GM10266 (cell line): ENCODE measurements around the gene PEA15.

Source experiments
- DNase-seq: peaks from one replicate; pipeline ENCODE4 v3.0.0; 2012; ENCODE audit errors: extremely low spot score
- CTCF ChIP-seq: IDR thresholded peaks from 2 replicates; pipeline ENCODE4 v1.5.1; 2012; ENCODE audit warnings: mild to moderate bottlenecking, low read depth; ENCODE audit not compliant: control insufficient read depth, insufficient read depth; ENCODE audit errors: missing control alignments

Gene PEA15

GRCh38 chr1:160226623-160227022 lies 21.4 kb downstream of the PEA15 start:
- peak; percentile 59 for DNase-seq
- no peak for TF ChIP-seq CTCF

GRCh38 chr1:160227034-160227433 lies 21.9 kb downstream of the PEA15 start:
- TF ChIP-seq CTCF, result no peak
- no peak for DNase-seq

- TF ChIP-seq CTCF, result no peak
- no peak for DNase-seq
Measured at GRCh38 chr1:160227561-160227960, 22.4 kb downstream of the PEA15 start.

GRCh38 chr1:160228431-160228830 lies 23.2 kb downstream of the PEA15 start:
- no peak for TF ChIP-seq CTCF
- DNase-seq, result no peak

GRCh38 chr1:160232911-160233310 lies 27.7 kb downstream of the PEA15 start:
- TF ChIP-seq CTCF, result no peak
- no peak for DNase-seq

GRCh38 chr1:160236806-160237205 lies 31.6 kb downstream of the PEA15 start:
- no peak for TF ChIP-seq CTCF
- DNase-seq, result no peak

GRCh38 chr1:160237558-160237957 lies 32.4 kb downstream of the PEA15 start:
- no peak for DNase-seq
- no peak for TF ChIP-seq CTCF
